GM12872 (cell line): ENCODE results near the gene TMEM51.

ENCODE experiments used
- CTCF ChIP-seq: IDR thresholded peaks from 3 replicates; pipeline ENCODE4 v1.5.1; 2011; ENCODE audit warnings: low read depth, mild to moderate bottlenecking, low read length, moderate library complexity; ENCODE audit not compliant: insufficient read depth

The TMEM51 gene

DNA sequence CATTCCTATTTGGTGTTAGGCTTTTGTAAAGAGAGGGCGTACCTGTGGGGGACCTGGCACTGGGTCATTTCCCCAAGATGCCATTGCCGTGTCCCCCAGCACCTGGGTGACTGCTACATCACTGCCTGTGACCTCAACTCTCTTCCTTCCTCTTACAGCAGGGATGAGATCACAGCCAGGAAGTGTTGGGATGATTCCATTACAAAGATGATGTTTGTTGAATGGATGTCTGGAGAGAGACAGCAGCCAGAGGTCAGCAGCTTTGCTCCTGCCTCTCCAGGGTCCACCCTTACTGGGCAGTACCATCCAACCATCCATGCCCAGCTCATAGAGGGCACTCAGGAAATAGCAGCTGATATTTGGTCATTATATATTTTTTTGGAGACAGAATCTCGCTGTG lies 35.1 kb downstream of the TMEM51 start:
- no peak for TF ChIP-seq CTCF

GRCh38 chr1:15189692-15190370 lies 36.3 kb downstream of the TMEM51 start:
- TF ChIP-seq CTCF: no peak

DNA sequence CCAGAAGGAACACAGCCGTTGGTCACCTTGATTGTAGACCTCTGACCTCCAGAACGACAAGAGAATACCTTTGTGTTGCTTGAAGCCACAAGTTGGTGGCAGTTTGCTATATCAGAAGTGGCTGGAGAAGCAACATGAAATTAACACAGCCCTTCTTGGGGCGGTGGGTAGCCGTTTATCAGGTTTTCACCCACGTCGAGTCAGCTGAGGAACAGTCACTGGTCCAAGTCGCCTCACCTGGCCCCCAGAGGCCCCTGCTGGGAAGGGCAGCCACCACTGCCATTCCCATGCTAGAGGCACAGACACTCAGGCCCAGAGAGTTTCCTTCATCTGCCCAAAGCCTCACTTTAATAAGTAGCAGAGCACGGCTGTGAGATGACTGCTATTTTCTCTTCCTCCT lies 37.7 kb downstream of the TMEM51 start:
- TF ChIP-seq CTCF: no peak

DNA sequence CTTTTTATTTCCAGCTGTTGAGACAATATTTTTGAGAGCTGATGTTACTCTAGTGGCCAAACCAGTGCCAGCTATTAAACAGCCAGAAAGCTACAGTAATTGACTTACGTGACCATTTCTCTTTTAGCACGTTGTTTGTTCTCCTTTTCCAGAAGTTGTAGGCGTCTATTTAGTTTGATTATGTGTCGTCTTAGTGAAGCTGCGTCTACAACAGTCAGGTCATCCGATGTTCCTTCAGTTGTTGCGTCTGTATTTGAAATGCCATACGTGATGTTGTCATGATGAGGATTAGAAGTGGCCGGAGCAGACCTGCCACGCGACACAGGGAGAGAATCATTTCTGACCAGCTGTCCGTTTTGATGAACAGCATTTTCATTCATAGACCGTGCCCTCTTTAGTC lies 38.2 kb downstream of the TMEM51 start:
- TF ChIP-seq CTCF: no peak

- TF ChIP-seq CTCF: no peak
Observed at GRCh38 chr1:15192916-15193550, 39.5 kb downstream of the TMEM51 start.

DNA sequence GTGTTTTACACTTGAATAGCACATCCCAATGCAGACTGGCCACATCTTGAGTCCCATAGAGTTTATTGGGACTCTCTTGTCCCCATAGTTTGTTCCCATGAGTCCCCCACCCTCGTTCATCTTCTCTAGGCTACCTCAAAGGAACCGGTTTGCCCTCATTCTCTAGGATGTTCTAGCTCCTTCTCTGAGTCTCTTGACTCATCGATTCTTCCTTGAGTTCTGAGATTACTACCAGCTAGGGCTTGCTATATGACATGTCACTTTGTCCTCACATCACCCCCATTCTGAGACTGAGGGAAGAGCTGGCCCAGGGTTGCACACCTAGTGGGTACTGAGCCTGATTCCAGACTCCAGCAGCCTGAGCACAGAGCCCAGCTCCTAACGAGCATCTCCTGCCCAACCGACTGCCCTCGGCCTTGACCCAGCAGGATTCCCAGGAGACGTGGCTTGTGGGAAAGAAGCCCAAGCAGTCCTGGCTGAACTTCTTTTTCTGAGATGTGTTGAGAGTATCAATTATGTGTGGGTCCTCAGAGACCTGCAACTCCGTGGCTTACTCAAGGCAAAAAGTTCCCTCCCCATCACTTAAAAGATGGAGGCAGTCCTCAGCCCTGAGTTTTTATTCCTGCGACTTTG lies 42.0 kb downstream of the TMEM51 start:
- no peak for TF ChIP-seq CTCF

DNA sequence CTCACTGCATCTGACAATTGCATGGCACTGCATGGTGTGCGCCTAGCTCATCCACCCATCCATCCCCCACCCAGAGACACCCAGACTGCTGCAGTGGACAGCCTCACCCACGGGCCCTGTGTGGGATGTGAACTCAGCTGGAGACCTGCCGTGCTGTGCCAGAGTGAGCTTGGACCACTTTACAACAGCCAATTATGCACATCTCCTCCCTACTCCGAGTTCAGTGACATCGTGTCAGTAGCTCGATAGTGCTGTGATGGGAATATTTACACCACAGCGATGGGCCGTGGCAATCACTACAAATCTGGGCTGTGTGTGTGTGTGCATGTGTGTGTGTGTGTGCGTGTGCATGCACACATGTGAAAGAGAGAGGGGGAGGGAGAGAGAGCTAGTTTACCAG lies 42.5 kb downstream of the TMEM51 start:
- TF ChIP-seq CTCF: no peak
